ENCODE results near the gene AP5Z1. TPM values are rescaled to one million over a fixed set of nuclear protein-coding genes. Genes with fewer than 3 reads are reported as not detected.

Gene AP5Z1
- polyA plus RNA-seq, 3 donors: 30.8 to 75.2 (median 33.8) TPM

DNA sequence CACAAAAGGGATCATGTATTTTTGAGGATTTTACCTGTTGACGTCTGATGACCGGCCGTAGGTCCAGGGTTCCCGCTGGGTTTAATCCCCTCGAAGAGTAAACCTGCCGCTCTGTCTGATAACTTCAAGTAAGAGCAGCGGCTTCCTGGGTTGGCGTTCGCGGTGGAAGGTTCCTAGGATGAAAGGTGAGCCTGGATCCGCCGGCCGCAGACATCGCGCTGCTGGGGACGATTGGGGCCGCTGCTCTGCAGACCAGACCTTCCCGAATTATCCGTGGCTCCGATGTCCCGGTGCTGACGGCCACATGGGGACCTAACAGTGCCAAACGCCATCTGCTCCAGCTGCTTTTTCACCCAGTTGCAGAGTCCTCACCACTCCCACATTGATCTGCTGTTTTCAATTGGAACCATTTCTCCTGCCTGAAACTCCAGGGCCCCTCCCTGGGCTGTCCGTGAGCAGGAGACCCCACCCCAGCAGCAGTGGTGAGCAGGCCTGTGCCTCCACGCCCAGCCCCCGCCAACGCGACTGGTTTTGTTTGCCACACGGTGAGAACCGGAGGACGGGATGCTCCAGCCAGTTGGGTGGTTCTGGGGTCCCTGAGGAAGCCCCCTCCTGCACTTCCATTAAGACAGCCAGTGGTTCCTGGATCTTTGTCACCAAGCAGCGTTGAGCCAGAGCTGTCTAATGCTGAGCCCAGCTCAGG lies 12.2 kb upstream of the AP5Z1 start:
- TF ChIP-seq, protein P1, sequence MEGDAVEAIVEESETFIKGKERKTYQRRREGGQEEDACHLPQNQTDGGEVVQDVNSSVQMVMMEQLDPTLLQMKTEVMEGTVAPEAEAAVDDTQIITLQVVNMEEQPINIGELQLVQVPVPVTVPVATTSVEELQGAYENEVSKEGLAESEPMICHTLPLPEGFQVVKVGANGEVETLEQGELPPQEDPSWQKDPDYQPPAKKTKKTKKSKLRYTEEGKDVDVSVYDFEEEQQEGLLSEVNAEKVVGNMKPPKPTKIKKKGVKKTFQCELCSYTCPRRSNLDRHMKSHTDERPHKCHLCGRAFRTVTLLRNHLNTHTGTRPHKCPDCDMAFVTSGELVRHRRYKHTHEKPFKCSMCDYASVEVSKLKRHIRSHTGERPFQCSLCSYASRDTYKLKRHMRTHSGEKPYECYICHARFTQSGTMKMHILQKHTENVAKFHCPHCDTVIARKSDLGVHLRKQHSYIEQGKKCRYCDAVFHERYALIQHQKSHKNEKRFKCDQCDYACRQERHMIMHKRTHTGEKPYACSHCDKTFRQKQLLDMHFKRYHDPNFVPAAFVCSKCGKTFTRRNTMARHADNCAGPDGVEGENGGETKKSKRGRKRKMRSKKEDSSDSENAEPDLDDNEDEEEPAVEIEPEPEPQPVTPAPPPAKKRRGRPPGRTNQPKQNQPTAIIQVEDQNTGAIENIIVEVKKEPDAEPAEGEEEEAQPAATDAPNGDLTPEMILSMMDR (IDR thresholded peaks at IDR 0.05): no peak
- Histone ChIP-seq H3K4me3 (replicated peaks in 1 of 3; ENCODE audit: low read depth in 2 of 3, low read length in 3 of 3) (no peak overlapping the region), H3K79me2 (ENCODE audit: insufficient read depth, low read length) (no peaks in the 10 kb centered on the region), H3K9me3 (replicated peaks in 1 of 2; ENCODE audit: control insufficient read depth in 1 of 2, insufficient read depth in 1 of 2, low read length in 2 of 2) (no peaks in the 10 kb centered on the region), H3K27me3 (ENCODE audit: control insufficient read depth in 2 of 2, insufficient read depth in 2 of 2, low read length in 2 of 2) (no peaks in the 10 kb centered on the region), H3K4me1 (ENCODE audit: control insufficient read depth in 1 of 2, insufficient read depth in 2 of 2, low read length in 2 of 2) (no peaks in the 10 kb centered on the region), H3K9ac (ENCODE audit: insufficient read depth, low read length, poor library complexity, severe bottlenecking) (no peak overlapping the region), H4K20me1 (ENCODE audit: insufficient read depth, low read length) (peaks cover 18% of the 10 kb centered on the region), H3K4me2 (replicated peaks; ENCODE audit: extremely low read depth, low read length, poor library complexity, severe bottlenecking) (no peak overlapping the region), H3K36me3 (replicated peaks in 1 of 2; ENCODE audit: control insufficient read depth in 1 of 2, insufficient read depth in 2 of 2, low read length in 2 of 2) (peaks cover 63 to 91% of the 10 kb centered on the region in 2 donors), H3K27ac (ENCODE audit: low read depth in 1 of 2, low read length in 2 of 2) (no peak overlapping the region), H2AFZ (ENCODE audit: insufficient read depth, low read depth, low read length, poor library complexity, severe bottlenecking) (no peak overlapping the region)
- Mint-ChIP-seq H3K36me3 (peaks cover 60 to 88% of the 10 kb centered on the region in 2 donors), H3K9me3 (peaks cover 0 to 6% (median 0%) of the 10 kb centered on the region in 7 donors), H3K27me3 (ENCODE audit: low read depth in 3 of 3) (peaks cover 0 to 2% (median 0%) of the 10 kb centered on the region in 3 donors), H3K4me3 (no peak overlapping the region), H3K27ac (peak overlapping the region in 1 of 7 donors; percentile 48), H3K4me1 (no peaks in the 10 kb centered on the region)
- 98% methylated on average over 28 of the region's 32 CpGs for WGBS (ENCODE audit: insufficient coverage)
- intact Hi-C loops (cut with micrococcal nuclease): no loop called here
- DNase-seq: no peak

DNA sequence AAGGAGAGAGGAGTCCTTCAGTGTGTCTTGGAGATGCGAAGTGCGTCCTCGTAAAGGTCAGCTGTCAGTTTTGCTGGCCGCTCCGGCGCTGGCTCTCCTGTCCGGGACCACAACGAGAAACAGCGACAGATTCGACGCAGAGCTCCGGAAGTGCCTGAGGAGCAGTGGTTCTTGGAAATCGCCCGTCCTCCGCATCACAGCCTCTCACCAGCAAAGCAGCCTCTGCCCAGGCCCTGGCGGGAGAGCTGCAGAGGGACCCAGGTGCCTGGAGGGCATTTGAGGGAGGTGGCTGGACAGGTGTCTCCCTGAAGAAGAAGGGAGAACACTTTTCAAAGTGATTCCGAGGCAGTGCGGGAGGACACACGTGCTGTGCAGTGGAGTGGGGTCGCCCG lies 11.6 kb upstream of the AP5Z1 start:
- no peak for DNase-seq
- Mint-ChIP-seq H3K4me3 (no peak overlapping the region), H3K27ac (no peak overlapping the region), H3K36me3 (peaks cover 55 to 87% of the 10 kb centered on the region in 2 donors), H3K9me3 (peaks cover 0 to 6% (median 0%) of the 10 kb centered on the region in 7 donors), H3K27me3 (ENCODE audit: low read depth in 3 of 3) (peaks cover 0 to 2% (median 0%) of the 10 kb centered on the region in 3 donors), H3K4me1 (no peaks in the 10 kb centered on the region)
- Histone ChIP-seq H3K4me1 (ENCODE audit: control insufficient read depth in 1 of 2, insufficient read depth in 2 of 2, low read length in 2 of 2) (no peaks in the 10 kb centered on the region), H2AFZ (ENCODE audit: insufficient read depth, low read depth, low read length, poor library complexity, severe bottlenecking) (no peak overlapping the region), H4K20me1 (ENCODE audit: insufficient read depth, low read length) (peaks cover 18% of the 10 kb centered on the region), H3K36me3 (replicated peaks in 1 of 2; ENCODE audit: control insufficient read depth in 1 of 2, insufficient read depth in 2 of 2, low read length in 2 of 2) (peaks cover 58 to 85% of the 10 kb centered on the region in 2 donors), H3K27ac (ENCODE audit: low read depth in 1 of 2, low read length in 2 of 2) (no peak overlapping the region), H3K79me2 (ENCODE audit: insufficient read depth, low read length) (no peaks in the 10 kb centered on the region), H3K9ac (ENCODE audit: insufficient read depth, low read length, poor library complexity, severe bottlenecking) (no peak overlapping the region), H3K27me3 (ENCODE audit: control insufficient read depth in 2 of 2, insufficient read depth in 2 of 2, low read length in 2 of 2) (no peaks in the 10 kb centered on the region), H3K4me2 (replicated peaks; ENCODE audit: extremely low read depth, low read length, poor library complexity, severe bottlenecking) (no peak overlapping the region), H3K9me3 (replicated peaks in 1 of 2; ENCODE audit: control insufficient read depth in 1 of 2, insufficient read depth in 1 of 2, low read length in 2 of 2) (no peaks in the 10 kb centered on the region), H3K4me3 (replicated peaks in 1 of 3; ENCODE audit: low read depth in 2 of 3, low read length in 3 of 3) (no peak overlapping the region)
- over 99% methylated on average over 17 of the region's 21 CpGs for WGBS (ENCODE audit: insufficient coverage)
- intact Hi-C loops (cut with micrococcal nuclease): no loop called here
- TF ChIP-seq, protein P1 (IDR thresholded peaks at IDR 0.05): no peak
